NCI-H226 (cell line): ENCODE results near the gene NHERF2.

Source experiments
- DNase-seq: peaks from one replicate; pipeline ENCODE4 v3.0.0-alpha.2; 2015

The NHERF2 gene

DNA sequence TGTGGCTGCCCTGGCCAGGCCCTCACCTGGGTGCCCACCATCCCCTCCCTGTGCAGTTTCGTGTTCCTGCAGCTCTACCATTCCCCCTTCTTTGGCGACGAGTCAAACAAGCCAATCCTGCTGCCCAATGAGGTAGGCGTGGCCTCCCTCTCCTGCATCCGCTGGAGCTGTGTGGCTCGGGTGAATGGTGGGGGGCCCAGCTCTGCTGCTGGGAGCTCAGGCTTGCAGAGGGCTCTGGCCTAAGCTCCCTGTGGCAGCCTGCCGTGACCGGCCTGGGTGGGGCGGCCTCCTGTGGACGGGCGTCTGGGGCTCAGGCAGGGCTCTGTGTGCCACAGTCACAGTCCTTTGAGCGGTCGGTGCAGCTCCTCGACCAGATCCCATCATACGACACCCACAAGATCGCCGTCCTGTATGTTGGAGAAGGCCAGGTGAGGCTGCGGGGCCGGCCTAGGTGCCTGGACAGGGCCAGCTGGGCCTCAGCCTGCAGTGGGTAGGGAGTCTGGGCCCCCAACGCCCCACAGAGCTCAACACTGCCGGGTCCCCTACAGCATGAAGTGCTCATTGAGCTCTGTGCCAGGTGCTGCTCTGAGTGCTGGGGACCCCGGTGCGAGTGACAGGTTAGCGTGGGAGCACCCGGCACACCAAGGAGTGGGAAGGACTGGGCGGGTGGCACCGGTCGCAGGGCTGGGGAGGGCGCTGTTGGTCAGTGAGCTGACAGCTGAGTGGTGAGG is 58.4 kb downstream of the NHERF2 start:
- no peak for DNase-seq

DNA sequence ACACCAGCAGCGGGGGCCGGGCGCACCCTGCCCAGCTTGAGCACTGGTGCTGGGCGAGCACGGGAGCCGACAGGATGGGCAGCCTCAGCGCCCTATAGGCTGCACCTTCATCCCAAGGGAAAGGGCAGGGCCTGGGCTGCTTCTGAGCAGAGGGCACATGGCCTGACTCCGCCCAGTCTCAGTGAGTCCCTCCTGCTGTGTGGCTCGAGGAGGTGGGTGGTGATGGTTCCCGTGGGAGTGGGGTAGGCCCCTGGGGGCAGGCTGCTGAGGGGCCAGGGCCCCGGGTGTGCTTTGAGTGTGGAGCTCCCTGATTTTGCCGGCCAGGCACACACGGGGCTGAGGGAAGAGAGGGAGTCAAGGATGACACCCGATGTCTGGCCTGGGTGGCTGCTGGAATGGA is 59.0 kb downstream of the NHERF2 start:
- DNase-seq, result no peak

DNA sequence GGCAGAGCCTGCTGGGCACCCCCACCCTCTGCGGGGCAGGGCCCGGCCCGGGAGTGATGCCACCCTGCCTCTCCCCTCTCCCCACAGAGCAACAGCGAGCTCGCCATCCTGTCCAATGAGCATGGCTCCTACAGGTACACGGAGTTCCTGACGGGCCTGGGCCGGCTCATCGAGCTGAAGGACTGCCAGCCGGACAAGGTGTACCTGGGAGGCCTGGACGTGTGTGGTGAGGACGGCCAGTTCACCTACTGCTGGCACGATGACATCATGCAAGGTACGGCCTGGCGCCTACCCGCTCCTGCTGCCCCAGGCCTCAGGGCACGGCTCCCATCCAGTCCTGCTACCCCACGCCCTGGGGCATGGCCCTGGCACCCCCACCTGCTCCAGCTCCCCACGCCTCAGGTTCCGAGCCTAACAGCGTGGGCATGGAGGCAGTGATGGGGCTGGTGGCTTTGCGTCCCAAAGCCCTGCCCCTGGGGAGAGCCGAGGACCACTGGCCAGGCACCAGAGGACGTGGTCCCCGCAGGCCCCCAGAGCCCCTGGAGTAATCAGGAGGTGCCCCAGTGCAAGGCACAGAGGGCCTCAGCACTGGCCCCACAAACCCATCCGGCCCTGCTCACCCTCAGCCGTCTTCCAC is 59.5 kb downstream of the NHERF2 start:
- DNase-seq, result no peak

DNA sequence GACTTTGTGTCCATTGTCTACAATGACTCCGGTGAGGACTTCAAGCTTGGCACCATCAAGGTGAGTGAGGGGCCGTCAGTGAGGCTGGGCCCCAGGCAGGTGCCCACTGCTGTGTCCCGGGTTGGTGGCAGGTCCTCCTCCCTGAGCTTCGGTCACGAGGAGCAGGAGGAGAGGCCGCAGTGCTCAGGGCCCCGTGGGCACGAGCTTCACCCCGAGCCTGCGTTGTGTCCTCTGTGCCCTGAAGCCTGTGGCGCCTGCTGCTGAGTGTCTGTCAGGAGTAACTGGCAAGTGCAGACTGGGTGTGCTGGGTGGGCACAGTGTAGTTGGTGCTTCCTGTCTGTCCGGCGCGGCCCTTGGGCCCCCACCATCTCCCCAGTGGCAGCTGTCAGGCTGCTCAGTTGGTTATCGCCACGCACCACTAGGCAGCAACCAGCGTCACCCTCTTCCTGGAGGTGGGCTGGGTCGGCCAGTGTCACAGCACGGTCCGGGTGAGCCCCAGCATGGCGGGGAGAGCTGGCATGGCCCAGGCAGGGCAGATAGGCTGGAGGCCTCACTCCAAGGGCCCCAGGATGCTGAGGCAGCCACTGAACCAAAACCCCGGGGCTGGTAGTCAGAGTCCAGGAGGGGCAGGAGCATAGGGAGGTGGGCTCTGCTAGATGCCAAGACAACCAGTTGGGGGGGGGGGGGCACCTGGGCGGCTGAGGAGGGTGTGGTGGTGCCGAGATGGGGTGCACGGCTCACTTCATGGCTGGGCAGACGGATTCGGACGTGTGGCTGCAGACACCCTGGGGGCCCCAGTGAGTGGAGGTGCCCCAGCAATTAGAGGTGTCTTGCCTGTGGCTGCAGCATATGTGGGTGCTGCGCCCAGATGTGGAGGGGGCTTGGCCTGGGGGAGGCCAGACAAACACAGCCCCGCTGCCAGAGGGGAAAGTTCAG is 60.4 kb downstream of the NHERF2 start:
- DNase-seq, result no peak

DNA sequence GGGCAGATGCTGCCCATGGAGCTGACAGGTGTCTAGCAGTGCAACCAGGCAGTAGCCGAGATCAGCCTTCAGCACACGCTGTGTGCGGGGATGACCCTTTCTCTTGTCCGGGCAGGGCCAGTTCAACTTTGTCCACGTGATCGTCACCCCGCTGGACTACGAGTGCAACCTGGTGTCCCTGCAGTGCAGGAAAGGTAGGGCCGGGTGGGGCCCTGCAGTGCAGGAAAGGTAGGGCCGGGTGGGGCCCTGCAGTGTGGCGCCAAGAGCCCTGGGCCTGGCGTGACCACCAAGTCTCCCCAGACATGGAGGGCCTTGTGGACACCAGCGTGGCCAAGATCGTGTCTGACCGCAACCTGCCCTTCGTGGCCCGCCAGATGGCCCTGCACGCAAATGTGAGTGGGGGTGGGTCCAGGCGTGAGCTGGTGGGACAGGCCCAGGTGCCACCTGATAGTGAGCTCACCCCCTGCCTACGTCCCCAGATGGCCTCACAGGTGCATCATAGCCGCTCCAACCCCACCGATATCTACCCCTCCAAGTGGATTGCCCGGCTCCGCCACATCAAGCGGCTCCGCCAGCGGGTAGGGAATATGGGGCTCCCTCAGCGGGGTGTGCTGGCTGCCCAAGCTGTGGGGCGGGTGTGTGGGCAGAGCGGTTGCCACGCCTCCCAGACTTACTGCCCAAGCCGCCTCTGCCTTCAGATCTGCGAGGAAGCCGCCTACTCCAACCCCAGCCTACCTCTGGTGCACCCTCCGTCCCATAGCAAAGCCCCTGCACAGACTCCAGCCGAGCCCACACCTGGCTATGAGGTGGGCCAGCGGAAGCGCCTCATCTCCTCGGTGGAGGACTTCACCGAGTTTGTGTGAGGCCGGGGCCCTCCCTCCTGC is 61.3 kb downstream of the NHERF2 start:
- no peak for DNase-seq
